ENCODE results near the gene NTSR1. TPM values are rescaled to one million over a fixed set of nuclear protein-coding genes. Genes with fewer than 3 reads are reported as not detected.

The NTSR1 gene
- total and polyA plus RNA-seq, 4 experiments from 2014 or later: 0.30 to 0.38 TPM; not detected in 2

GRCh38 chr20:62674370-62674769, 34.3 kb upstream of the NTSR1 start:
- Mint-ChIP-seq H3K4me1 (peaks cover 0 to 14% (median 4%) of the 10 kb centered on the region in 4 donors), H3K27me3 (no peaks in the 10 kb centered on the region), H3K4me3 (no peak overlapping the region), H3K36me3 (peaks cover 0 to 3% of the 10 kb centered on the region in 2 donors), H3K9me3 (peaks cover 0 to 2% (median 0%) of the 10 kb centered on the region in 8 donors), H3K27ac (no peak overlapping the region)
- Histone ChIP-seq H3K9me3 (ENCODE audit: control insufficient read depth in 1 of 2, low read length in 2 of 2) (no peaks in the 10 kb centered on the region), H3K36me3 (ENCODE audit: insufficient read depth, low read length) (no peaks in the 10 kb centered on the region), H3K4me1 (ENCODE audit: insufficient read depth, low read length) (no peaks in the 10 kb centered on the region), H3K27me3 (ENCODE audit: insufficient read depth, low read length) (no peaks in the 10 kb centered on the region), H3K27ac (ENCODE audit: low read depth, low read length) (no peak overlapping the region), H3K4me3 (ENCODE audit: low read length in 2 of 2) (no peak overlapping the region)
- CTCF ChIA-PET (ENCODE audit: partially characterized antibody): interaction anchor here (1.3 to 1.5 kb wide), 2 partner anchors 23 to 134 kb away, joined by 3 read pairs; no protein-coding TSS in a partner anchor
- POLR2A ChIA-PET (ENCODE audit: partially characterized antibody): no interaction called here
- no peak for DNase-seq
- intact Hi-C loops (cut with micrococcal nuclease): no loop called here

GRCh38 chr20:62675156-62675876, 33.3 kb upstream of the NTSR1 start:
- DNase-seq: no peak
- Mint-ChIP-seq H3K36me3 (peaks cover 0 to 3% of the 10 kb centered on the region in 2 donors), H3K27me3 (no peaks in the 10 kb centered on the region), H3K9me3 (peaks cover 0 to 9% (median 0%) of the 10 kb centered on the region in 8 donors), H3K4me1 (peaks cover 0 to 18% (median 4%) of the 10 kb centered on the region in 4 donors), H3K27ac (no peak overlapping the region), H3K4me3 (no peak overlapping the region)
- Histone ChIP-seq H3K9me3 (ENCODE audit: control insufficient read depth in 1 of 2, low read length in 2 of 2) (no peaks in the 10 kb centered on the region), H3K27me3 (ENCODE audit: insufficient read depth, low read length) (no peaks in the 10 kb centered on the region), H3K4me1 (ENCODE audit: insufficient read depth, low read length) (no peaks in the 10 kb centered on the region), H3K27ac (ENCODE audit: low read depth, low read length) (no peak overlapping the region), H3K4me3 (ENCODE audit: low read length in 2 of 2) (no peak overlapping the region), H3K36me3 (ENCODE audit: insufficient read depth, low read length) (no peaks in the 10 kb centered on the region)
- ChIA-PET CTCF (ENCODE audit: partially characterized antibody) (interaction anchor here (1.3 kb wide), 1 partner anchor 24 kb away, joined by 3 read pairs; no protein-coding TSS in a partner anchor), POLR2A (ENCODE audit: partially characterized antibody) (no interaction called here)
- intact Hi-C loops (cut with micrococcal nuclease): no loop called here

- no peak for DNase-seq
- no peaks in the 10 kb centered on the region for H3K27me3 ChIP-seq (ENCODE audit: insufficient read depth, low read length)
- no peaks in the 10 kb centered on the region for H3K36me3 ChIP-seq (ENCODE audit: insufficient read depth, low read length)
- Mint-ChIP-seq H3K36me3 (peaks cover 0 to 3% of the 10 kb centered on the region in 2 donors), H3K4me3 (no peak overlapping the region), H3K27me3 (no peaks in the 10 kb centered on the region), H3K27ac (no peak overlapping the region), H3K4me1 (peaks cover 0 to 18% (median 4%) of the 10 kb centered on the region in 4 donors), H3K9me3 (peaks cover 0 to 14% (median 2%) of the 10 kb centered on the region in 8 donors)
- ChIA-PET POLR2A (ENCODE audit: partially characterized antibody) (no interaction called here), CTCF (ENCODE audit: partially characterized antibody) (no interaction called here)
- no peak overlapping the region for H3K27ac ChIP-seq (ENCODE audit: low read depth, low read length)
- H3K4me3 ChIP-seq (ENCODE audit: low read length in 2 of 2): no peak overlapping the region
- intact Hi-C loops (cut with micrococcal nuclease): no loop called here
- no peaks in the 10 kb centered on the region for H3K9me3 ChIP-seq (ENCODE audit: control insufficient read depth in 1 of 2, low read length in 2 of 2)
- H3K4me1 ChIP-seq (ENCODE audit: insufficient read depth, low read length): no peaks in the 10 kb centered on the region
Measured at GRCh38 chr20:62675877-62676260, 32.8 kb upstream of the NTSR1 start.

- H3K4me3 ChIP-seq (ENCODE audit: low read length in 2 of 2): no peak overlapping the region
- Mint-ChIP-seq H3K4me3 (peak overlapping the region in 1 of 8 donors; percentile 35), H3K27me3 (no peaks in the 10 kb centered on the region), H3K36me3 (peaks cover 0 to 3% of the 10 kb centered on the region in 2 donors), H3K27ac (peak overlapping the region in 2 of 7 donors; percentile 57 to 60), H3K9me3 (peaks cover 0 to 12% (median 2%) of the 10 kb centered on the region in 8 donors), H3K4me1 (peaks cover 0 to 18% (median 4%) of the 10 kb centered on the region in 4 donors)
- intact Hi-C loops (cut with micrococcal nuclease): no loop called here
- H3K36me3 ChIP-seq (ENCODE audit: insufficient read depth, low read length): no peaks in the 10 kb centered on the region
- POLR2A ChIA-PET (ENCODE audit: partially characterized antibody): no interaction called here
- H3K4me1 ChIP-seq (ENCODE audit: insufficient read depth, low read length): no peaks in the 10 kb centered on the region
- no peaks in the 10 kb centered on the region for H3K27me3 ChIP-seq (ENCODE audit: insufficient read depth, low read length)
- H3K27ac ChIP-seq (ENCODE audit: low read depth, low read length): no peak overlapping the region
- H3K9me3 ChIP-seq (ENCODE audit: control insufficient read depth in 1 of 2, low read length in 2 of 2): no peaks in the 10 kb centered on the region
- DNase-seq: no peak
- CTCF ChIA-PET (ENCODE audit: partially characterized antibody): interaction anchor here (2.0 kb wide), 1 partner anchor 131 kb away, joined by 9 read pairs; no protein-coding TSS in a partner anchor
Measured at GRCh38 chr20:62676976-62677375, 31.7 kb upstream of the NTSR1 start.

- ChIA-PET CTCF (ENCODE audit: partially characterized antibody) (interaction anchor here (2.0 kb wide), 1 partner anchor 131 kb away, joined by 9 read pairs; no protein-coding TSS in a partner anchor), POLR2A (ENCODE audit: partially characterized antibody) (no interaction called here)
- Histone ChIP-seq H3K27ac (ENCODE audit: low read depth, low read length) (no peak overlapping the region), H3K9me3 (ENCODE audit: control insufficient read depth in 1 of 2, low read length in 2 of 2) (no peaks in the 10 kb centered on the region), H3K4me3 (ENCODE audit: low read length in 2 of 2) (no peak overlapping the region), H3K4me1 (ENCODE audit: insufficient read depth, low read length) (no peaks in the 10 kb centered on the region), H3K36me3 (ENCODE audit: insufficient read depth, low read length) (no peaks in the 10 kb centered on the region), H3K27me3 (ENCODE audit: insufficient read depth, low read length) (no peaks in the 10 kb centered on the region)
- intact Hi-C loops (cut with micrococcal nuclease): no loop called here
- Mint-ChIP-seq H3K36me3 (peaks cover 0 to 3% of the 10 kb centered on the region in 2 donors), H3K27me3 (no peaks in the 10 kb centered on the region), H3K27ac (no peak overlapping the region), H3K4me1 (peaks cover 0 to 18% (median 4%) of the 10 kb centered on the region in 4 donors), H3K4me3 (no peak overlapping the region), H3K9me3 (peaks cover 0 to 12% (median 2%) of the 10 kb centered on the region in 8 donors)
- DNase-seq: no peak
Measured at GRCh38 chr20:62677678-62678077, 31.0 kb upstream of the NTSR1 start.

- H3K4me1 Mint-ChIP-seq: peaks cover 0 to 18% (median 4%) of the 10 kb centered on the region in 4 donors
- no peak for DNase-seq
- peaks cover 0 to 12% (median 2%) of the 10 kb centered on the region in 8 donors for H3K9me3 Mint-ChIP-seq
- no peaks in the 10 kb centered on the region for H3K27me3 Mint-ChIP-seq
- POLR2A ChIA-PET (ENCODE audit: partially characterized antibody): interaction anchor here (0.7 kb wide), 1 partner anchor 63 kb away, joined by 3 read pairs; no protein-coding TSS in a partner anchor
- Histone ChIP-seq H3K4me3 (ENCODE audit: low read length in 2 of 2) (no peak overlapping the region), H3K27ac (ENCODE audit: low read depth, low read length) (no peak overlapping the region), H3K36me3 (ENCODE audit: insufficient read depth, low read length) (no peaks in the 10 kb centered on the region), H3K4me1 (ENCODE audit: insufficient read depth, low read length) (no peaks in the 10 kb centered on the region), H3K9me3 (ENCODE audit: control insufficient read depth in 1 of 2, low read length in 2 of 2) (no peaks in the 10 kb centered on the region), H3K27me3 (ENCODE audit: insufficient read depth, low read length) (no peaks in the 10 kb centered on the region)
- H3K27ac Mint-ChIP-seq: peak overlapping the region in 3 of 7 donors; percentile 5 to 78 (median 21)
- intact Hi-C loops (cut with micrococcal nuclease): no loop called here
- CTCF ChIA-PET (ENCODE audit: partially characterized antibody): interaction anchor here (0.7 to 2.0 kb wide), 2 partner anchors 43 to 130 kb away, joined by 3 to 9 read pairs; no protein-coding TSS in a partner anchor
- peaks cover 0 to 3% of the 10 kb centered on the region in 2 donors for H3K36me3 Mint-ChIP-seq
- H3K4me3 Mint-ChIP-seq: no peak overlapping the region
Measured at GRCh38 chr20:62678553-62678952, 30.1 kb upstream of the NTSR1 start.

GRCh38 chr20:62679978-62680589, 28.6 kb upstream of the NTSR1 start:
- intact Hi-C loops (cut with micrococcal nuclease): no loop called here
- Mint-ChIP-seq H3K27ac (no peak overlapping the region), H3K9me3 (peaks cover 0 to 12% (median 2%) of the 10 kb centered on the region in 8 donors), H3K4me1 (peaks cover 0 to 18% (median 4%) of the 10 kb centered on the region in 4 donors), H3K36me3 (peaks cover 0 to 3% of the 10 kb centered on the region in 2 donors), H3K27me3 (no peaks in the 10 kb centered on the region), H3K4me3 (no peak overlapping the region)
- Histone ChIP-seq H3K4me1 (ENCODE audit: insufficient read depth, low read length) (no peaks in the 10 kb centered on the region), H3K36me3 (ENCODE audit: insufficient read depth, low read length) (no peaks in the 10 kb centered on the region), H3K9me3 (ENCODE audit: control insufficient read depth in 1 of 2, low read length in 2 of 2) (no peaks in the 10 kb centered on the region), H3K4me3 (ENCODE audit: low read length in 2 of 2) (no peak overlapping the region), H3K27me3 (ENCODE audit: insufficient read depth, low read length) (no peaks in the 10 kb centered on the region), H3K27ac (ENCODE audit: low read depth, low read length) (no peak overlapping the region)
- DNase-seq: no peak
- ChIA-PET POLR2A (ENCODE audit: partially characterized antibody) (no interaction called here), CTCF (ENCODE audit: partially characterized antibody) (no interaction called here)
